ENCODE data around the gene EXOC3. TPM values are rescaled to one million over a fixed set of nuclear protein-coding genes. Genes with fewer than 3 reads are reported as not detected.

The EXOC3 gene
- total RNA-seq, 1 experiment from 2014 or later: 31.3 TPM

DNA sequence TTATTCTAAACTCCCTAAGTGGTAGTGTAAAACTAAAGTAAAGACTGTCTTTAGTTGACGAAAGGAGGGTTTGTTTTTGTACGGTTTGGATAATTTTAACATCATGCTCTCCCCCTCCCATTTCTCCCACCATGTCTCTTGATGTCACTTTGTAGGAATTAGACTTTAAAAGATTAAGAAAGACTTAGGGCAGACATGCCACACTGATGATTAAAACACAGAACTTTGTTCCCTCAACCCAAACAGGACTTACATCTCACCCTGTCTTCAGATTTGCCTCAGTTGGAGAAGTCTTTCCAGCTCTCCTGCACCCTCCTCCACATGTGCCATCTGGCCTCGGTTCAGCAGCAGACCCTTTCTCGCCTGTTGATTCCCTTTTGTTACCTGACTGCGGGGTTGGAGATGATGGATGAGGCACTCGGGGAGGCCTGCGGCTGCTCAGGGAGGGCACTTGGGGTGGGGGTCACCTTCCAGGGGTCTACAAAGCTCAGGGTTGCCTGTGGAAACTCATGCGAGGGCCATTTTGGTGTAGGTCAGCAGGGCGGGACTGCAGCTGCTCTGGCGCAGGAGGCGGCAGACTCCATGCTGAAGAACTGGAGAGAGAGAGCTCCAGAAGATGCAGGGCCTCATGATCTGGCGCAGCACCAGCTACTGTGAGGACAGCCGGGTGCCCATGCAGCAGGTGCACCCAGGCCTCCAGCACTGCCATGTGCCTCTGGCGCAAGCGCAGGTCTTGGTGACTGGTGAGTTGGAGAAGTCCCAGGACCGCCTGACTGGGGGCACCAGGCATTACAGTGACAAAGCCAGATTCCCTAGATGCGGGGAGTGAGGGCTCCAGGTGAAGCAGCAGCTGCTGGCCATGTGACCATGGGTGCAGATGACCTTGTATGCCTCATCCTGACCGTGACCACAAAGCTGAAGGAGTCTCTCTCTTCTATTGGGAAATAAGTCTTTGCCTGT lies 24.5 kb upstream of the EXOC3 start:
- no peak for DNase-seq
- H3K4me2 ChIP-seq (ENCODE audit: low read length): no peak overlapping the region
- no peak overlapping the region for H3K4me3 ChIP-seq (ENCODE audit: low read length)
- H3F3A ChIP-seq (ENCODE audit: low read length, unreplicated experiment): no peaks in the 10 kb centered on the region
- no peaks in the 10 kb centered on the region for H3K9me2 ChIP-seq (replicated peaks; ENCODE audit: low read length)
- no peaks in the 10 kb centered on the region for H3K36me3 ChIP-seq (ENCODE audit: low read depth, low read length)
- no peak overlapping the region for H3K27ac ChIP-seq (ENCODE audit: low read length)
- TF ChIP-seq, protein P1, sequence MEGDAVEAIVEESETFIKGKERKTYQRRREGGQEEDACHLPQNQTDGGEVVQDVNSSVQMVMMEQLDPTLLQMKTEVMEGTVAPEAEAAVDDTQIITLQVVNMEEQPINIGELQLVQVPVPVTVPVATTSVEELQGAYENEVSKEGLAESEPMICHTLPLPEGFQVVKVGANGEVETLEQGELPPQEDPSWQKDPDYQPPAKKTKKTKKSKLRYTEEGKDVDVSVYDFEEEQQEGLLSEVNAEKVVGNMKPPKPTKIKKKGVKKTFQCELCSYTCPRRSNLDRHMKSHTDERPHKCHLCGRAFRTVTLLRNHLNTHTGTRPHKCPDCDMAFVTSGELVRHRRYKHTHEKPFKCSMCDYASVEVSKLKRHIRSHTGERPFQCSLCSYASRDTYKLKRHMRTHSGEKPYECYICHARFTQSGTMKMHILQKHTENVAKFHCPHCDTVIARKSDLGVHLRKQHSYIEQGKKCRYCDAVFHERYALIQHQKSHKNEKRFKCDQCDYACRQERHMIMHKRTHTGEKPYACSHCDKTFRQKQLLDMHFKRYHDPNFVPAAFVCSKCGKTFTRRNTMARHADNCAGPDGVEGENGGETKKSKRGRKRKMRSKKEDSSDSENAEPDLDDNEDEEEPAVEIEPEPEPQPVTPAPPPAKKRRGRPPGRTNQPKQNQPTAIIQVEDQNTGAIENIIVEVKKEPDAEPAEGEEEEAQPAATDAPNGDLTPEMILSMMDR (conservative IDR thresholded peaks at IDR 0.05; ENCODE audit: low read depth, low read length): no peak
- TF ChIP-seq EZH2phosphoT487 (IDR thresholded peaks at IDR 0.05; ENCODE audit: borderline replicate concordance, low read length) (no peak), EZH2 (IDR thresholded peaks at IDR 0.05; ENCODE audit: low read length, unreplicated experiment) (no peak)
- intact Hi-C loops (cut with micrococcal nuclease): no loop called here
- CTCF ChIA-PET: no interaction called here
- H3K9ac ChIP-seq (ENCODE audit: low read length): no peak overlapping the region
- BruUV-seq (replicated peaks): no TSS peak
- H3K9me3 ChIP-seq (ENCODE audit: low read length): no peaks in the 10 kb centered on the region
- H3K79me2 ChIP-seq (ENCODE audit: low read length): no peaks in the 10 kb centered on the region
- H2AFZ ChIP-seq (ENCODE audit: low read length): no peak overlapping the region
- POLR2A ChIA-PET (ENCODE audit: unreplicated experiment): no interaction called here
- no peak for ATAC-seq
- 0 out of 2 replicates have a peak, but pooled peaks cover 4% of the 10 kb centered on the region for H3K4me1 ChIP-seq (ENCODE audit: insufficient read depth, low read length)
- H4K20me1 ChIP-seq (ENCODE audit: low read length): no peaks in the 10 kb centered on the region
- H3K27me3 ChIP-seq (ENCODE audit: low read length): no peaks in the 10 kb centered on the region

DNA sequence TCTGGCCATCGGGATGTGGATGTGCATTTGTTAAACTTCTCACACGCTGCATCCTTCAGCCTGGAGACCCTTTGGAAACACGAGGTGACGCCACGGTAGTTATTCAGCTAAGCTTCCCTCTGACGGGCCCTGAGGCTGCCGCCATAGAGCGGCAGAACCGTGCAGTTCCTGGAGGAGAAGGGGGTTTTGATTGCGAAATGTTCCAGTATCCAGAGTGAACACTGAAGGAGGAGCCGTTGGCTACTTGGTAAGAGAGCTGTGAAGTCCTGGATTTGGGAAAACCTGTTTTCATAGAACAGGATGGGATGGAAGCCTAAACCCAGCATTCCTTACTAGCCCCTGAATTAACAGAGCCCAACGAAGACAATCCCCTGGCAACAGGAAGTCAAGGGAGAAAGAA lies 23.0 kb upstream of the EXOC3 start:
- Histone ChIP-seq H2AFZ (ENCODE audit: low read length) (no peak overlapping the region), H4K20me1 (ENCODE audit: low read length) (no peaks in the 10 kb centered on the region), H3K4me2 (ENCODE audit: low read length) (no peak overlapping the region), H3K4me1 (ENCODE audit: insufficient read depth, low read length) (no peaks in the 10 kb centered on the region; the same call in 1 of the 2 replicates), H3K27ac (ENCODE audit: low read length) (no peak overlapping the region), H3K9me3 (ENCODE audit: low read length) (no peaks in the 10 kb centered on the region), H3K4me3 (ENCODE audit: low read length) (no peak overlapping the region), H3K36me3 (ENCODE audit: low read depth, low read length) (no peaks in the 10 kb centered on the region), H3K79me2 (ENCODE audit: low read length) (no peaks in the 10 kb centered on the region), H3F3A (ENCODE audit: low read length, unreplicated experiment) (no peaks in the 10 kb centered on the region), H3K27me3 (ENCODE audit: low read length) (no peaks in the 10 kb centered on the region), H3K9ac (ENCODE audit: low read length) (no peak overlapping the region), H3K9me2 (replicated peaks; ENCODE audit: low read length) (no peaks in the 10 kb centered on the region)
- CTCF ChIA-PET: no interaction called here
- intact Hi-C loops (cut with micrococcal nuclease): no loop called here
- no peak for DNase-seq
- no TSS peak for BruUV-seq (replicated peaks)
- POLR2A ChIA-PET (ENCODE audit: unreplicated experiment): no interaction called here
- no peak for ATAC-seq
- TF ChIP-seq, protein P1 (conservative IDR thresholded peaks at IDR 0.05; ENCODE audit: low read depth, low read length): no peak
- TF ChIP-seq EZH2phosphoT487 (IDR thresholded peaks at IDR 0.05; ENCODE audit: borderline replicate concordance, low read length) (no peak), EZH2 (IDR thresholded peaks at IDR 0.05; ENCODE audit: low read length, unreplicated experiment) (no peak)
